Stimulated activated CD8-positive, alpha-beta memory T cell treated with anti-CD3 and anti-CD28 coated beads, Interleukin-4, amount 100 ng/mL, for 24 hours (primary cell): Measurements from ENCODE around the gene TNIK.
"Not testable (repeated sequence)": the region's sequence is repeated elsewhere in the genome, so short reads cannot be mapped to it uniquely, and the experiment has no call there.

ENCODE experiments used
- DNase-seq: peaks from one replicate; pipeline ENCODE4 v3.0.0-alpha.2; 2020; ENCODE audit warnings: low read depth

TNIK gene

DNA sequence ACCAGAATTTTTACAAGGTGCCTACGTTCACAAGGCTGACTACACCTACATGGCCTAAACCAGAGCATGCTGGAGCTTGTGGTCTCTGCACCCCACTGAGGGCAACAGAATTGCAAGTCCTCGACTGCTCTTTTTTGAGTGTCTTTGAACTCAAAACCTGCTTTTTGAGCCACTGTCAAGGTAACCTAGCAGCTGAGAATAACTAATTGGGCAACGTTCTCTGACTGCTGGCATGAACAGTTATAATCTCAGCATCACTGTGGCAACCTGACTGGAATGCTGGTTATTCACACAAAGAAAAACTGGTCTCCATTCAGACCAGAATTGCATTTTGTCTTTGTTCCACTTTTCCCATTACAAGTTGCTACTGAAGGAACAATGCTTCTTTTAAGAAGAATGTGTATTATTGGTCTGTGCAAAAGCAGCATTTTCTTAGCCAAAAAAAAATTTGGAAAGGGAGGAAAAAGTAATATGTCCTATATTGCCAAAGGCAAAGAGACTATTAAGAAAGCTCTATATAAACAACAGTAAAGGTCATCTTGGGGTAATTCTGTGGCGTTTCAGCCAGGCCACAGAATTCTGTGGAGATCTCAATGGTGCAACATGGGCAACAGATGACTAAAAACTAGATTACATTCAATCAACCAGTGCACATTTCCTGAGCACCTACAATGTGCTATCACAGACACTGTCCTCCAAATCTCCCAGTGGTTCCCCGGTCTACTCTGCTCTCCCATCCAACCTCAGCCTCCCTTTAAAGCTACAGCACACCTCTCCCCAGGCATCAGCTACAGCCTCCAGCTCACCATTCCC is 76.8 kb downstream of the TNIK start:
- DNase-seq: no peak

DNA sequence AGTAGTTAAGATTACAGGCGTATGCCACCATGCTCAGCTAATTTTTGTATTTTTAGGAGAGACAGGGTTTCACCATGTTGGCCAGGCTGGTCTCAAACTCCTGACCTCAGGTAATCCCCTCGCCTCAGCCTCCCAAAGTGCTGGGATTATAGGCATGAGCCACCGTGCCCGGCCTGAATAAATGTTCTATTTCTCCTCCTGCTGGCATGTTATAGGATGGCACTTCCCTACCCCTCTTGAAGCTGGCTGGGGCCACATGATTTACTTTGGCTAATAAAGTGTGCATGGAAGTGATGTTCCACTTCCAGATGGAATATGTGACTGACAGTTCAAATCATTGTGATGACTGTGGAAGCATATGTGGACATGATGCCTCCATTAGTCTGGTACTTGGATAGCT is 77.9 kb downstream of the TNIK start:
- not testable (repeated sequence) for DNase-seq

DNA sequence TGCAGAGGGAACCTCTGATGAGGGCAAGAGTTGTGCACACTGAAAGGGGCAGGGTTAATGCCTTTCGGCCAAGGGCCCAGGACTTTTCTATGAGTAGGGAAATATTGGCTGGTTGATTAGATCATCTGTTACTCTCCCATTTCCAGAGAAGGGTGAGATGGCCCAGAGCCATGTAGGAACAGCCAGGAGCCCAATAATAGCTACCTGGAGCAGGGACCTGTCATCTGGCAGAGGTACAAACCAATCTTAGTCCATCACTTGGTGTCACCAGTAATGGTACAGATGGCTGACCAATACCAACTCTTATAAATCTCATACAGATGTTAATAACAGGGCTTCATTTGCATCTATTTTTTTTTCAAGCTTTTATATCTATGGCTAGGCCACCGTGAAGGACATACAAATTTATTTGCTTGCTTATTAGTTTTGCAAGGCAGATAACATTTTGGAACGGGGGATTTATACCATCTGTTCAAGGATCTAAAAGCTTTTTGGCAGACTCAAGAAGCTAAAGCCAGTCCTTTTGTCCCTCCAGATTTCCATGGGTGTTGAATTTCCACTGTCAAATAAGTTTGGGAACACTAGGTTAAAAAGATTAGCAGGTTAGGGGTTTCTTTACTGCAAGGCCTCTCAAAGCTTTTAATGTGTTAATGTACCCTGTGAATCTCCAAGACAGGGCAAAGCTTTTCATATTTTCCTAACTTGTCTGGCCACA is 79.3 kb downstream of the TNIK start:
- no peak for DNase-seq

DNA sequence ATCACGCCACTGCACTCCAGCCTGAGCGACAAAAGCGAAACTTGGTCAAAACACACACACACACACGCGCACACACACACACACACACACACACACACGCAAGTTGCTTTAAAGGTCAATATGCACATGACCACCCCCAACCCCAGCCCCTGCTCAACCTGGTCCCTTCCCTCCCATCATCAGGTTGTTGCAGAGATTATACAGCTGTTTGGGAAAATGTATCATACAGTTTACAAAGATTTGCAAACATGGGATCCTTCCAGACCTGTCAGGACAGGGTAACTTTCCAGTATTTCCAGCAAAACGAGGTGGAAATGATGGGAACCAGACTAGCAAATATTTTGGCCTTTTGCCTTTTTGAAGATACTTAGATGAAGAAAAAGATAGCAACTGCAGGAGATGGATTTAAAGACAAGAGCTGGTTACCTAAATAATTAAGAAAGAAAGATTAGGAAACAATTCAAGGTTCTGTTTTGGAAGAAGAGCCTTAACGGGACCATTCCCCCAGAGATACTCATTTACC is 80.2 kb downstream of the TNIK start:
- DNase-seq: no peak

GRCh38 chr3:171379281-171379680 is 80.9 kb downstream of the TNIK start:
- no peak for DNase-seq

DNA sequence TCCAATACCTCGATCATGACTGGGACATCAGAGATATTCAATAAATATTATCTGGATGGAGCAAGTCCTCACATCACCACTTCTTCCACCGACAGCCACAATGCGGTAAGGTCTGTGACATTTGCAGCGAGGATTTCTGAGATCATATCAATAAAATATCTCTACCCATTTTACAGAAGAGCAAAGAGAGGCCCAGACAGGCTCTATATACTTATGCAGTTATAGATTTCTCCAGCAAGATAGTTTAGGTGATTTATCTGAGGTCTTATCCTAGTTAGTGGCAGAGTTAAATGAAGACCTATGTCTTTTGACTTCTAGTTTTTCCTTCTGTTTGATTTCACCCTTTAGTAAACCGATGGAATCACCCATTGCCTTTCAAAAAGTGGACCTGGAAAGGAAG is 81.6 kb downstream of the TNIK start:
- DNase-seq: no peak

DNA sequence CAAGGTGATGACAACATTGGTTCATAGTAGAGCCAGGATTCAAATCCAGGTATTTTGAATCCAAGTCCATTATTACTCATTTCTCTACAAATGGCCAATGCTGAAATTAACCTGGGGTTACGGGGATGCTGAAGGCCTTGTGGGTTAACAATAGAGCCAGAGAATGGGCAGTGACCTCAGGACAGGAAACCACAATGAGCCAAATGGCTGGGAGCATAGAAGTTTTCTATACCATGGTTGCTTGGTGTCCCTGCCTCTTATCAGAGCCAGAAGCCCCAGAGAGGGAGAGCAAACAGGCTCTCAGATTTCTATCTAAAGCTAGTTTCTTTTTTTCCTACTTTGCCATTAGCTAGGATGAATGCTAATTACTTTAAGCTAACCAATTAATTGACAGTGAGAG is 82.3 kb downstream of the TNIK start:
- no peak for DNase-seq

DNA sequence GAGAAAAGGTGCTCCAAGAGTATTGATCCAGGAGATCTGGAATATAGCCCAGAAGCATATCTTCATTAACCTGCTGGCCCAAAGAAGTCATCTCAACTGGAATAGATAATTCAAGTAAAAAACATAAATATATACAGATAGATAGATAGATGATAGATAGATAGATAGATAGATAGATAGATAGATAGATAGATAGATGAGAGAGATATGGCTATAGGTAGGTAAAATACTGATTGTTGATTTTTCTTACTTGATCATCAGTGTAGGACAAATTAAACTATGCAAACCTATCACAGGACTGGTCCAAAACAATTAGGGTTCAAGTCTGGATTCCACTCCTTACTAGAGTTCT is 83.6 kb downstream of the TNIK start:
- no peak for DNase-seq

GRCh38 chr3:171375666-171376595 is 84.3 kb downstream of the TNIK start:
- DNase-seq: no peak

- no peak for DNase-seq
Measured at GRCh38 chr3:171374661-171375285, 85.4 kb downstream of the TNIK start.

- no peak for DNase-seq
Measured at GRCh38 chr3:171374260-171374659, 85.9 kb downstream of the TNIK start.

DNA sequence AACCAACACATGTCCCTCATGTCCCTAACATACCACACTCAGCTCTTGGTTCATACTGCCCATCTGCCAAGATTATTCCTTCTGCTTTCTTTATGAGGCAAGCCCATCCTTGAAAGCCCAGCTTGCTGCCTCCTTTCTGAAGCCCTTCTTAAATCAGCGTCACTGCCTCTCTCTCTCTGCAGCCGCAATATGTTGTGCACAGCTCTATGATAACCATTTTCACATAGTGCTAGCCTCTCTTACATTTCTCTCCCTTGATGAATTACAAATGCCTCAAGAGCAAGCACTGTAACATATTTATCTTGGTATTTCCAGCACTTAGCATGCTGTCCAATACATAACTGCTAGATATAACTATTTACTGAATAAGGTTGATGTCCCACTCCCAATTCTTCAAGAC is 86.5 kb downstream of the TNIK start:
- DNase-seq: no peak

GRCh38 chr3:171372694-171373093 is 87.5 kb downstream of the TNIK start:
- no peak for DNase-seq

DNA sequence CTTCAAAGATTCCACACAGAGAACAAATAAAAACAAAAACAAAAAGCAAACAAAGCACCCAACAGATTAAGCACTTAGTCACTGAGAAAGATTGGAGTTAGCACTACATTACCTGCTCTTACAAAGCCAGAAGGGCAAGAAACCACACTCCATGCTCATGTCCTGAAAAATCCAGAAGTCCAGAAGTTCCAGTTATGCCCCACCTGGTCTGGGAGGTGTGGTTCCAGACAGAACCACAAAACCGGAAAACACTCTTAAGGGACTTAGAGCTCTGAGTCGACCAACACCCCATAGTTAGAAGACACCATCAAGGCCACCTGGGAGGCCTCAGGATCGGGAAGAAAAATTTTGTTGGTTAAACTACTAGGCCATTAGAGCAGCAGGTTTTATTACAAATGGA is 88.9 kb downstream of the TNIK start:
- DNase-seq: no peak

- DNase-seq: no peak
Measured at GRCh38 chr3:171369156-171369555, 91.0 kb downstream of the TNIK start.

DNA sequence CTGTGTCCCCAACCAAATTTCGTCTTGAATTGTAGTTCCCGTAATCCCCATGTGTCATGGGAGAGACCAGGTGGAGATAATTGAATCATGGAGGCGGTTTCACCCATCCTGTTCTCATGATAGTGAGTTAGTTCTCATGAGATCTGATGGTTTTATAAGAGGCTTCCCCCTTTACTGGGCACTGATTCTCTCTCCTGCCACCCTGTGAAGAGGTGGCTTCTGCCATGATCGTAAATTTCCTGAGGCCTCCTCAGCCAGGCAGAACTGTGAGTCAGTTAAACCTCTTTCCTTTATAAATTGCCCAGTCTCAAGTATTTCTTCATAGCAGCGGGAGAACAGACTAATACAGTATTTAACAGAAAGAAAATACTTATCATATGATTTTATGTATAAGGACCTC is 93.5 kb downstream of the TNIK start:
- not testable (repeated sequence) for DNase-seq

DNA sequence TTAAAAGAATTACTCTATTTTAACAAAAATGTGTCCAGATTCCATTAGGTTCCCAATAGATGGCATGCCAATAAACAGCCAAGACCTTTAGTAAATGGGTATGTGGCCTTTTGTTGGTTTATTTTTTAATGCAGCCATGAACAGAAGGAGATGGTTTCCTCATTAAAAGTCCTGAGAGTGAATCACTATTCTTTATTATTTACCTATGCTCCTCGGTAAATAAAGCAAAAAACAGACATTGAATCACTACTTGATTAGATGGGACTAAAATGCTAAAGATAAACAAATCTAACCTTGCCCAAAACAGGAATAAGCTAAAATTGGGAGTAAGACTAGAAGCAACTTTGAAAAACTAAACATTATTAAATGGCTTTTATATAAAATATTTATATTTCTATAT is 94.2 kb downstream of the TNIK start:
- no peak for DNase-seq

DNA sequence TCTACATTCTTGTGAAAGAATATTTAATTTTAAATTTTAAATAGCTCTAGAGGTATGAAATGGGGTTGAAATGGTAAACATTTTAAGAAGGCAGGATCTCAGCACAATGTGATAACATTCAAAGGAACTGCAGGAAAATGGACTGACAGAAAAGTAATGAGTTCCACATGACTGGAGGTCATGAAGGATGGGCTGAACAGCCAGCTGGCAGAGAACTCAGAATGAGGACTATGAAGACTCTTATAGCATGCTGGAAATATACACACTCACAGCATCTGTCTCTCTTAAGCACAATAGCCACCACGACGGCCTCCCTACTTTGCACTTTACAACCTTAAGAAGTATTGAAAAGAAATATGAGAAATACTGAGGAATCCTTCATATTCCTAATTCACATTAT is 94.7 kb downstream of the TNIK start:
- no peak for DNase-seq

DNA sequence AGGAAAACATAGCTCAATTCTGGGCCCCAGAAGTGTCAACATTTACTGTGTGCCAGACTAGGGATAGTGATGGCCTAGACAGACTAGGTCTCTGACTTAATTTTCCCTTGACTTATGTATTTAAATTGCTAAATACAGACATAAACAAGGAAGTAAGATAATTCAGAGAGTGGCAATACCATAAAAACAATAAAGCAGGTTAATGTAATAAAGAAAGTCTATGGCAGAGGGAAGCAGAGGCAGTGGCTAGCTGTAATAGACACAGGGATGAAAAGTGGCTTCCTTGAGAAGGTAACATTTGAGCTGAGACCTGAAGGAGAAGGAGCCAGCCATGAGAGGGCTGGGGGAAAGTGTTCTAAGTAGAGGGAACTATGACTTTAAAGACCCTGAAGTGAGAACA is 95.7 kb downstream of the TNIK start:
- DNase-seq: no peak

DNA sequence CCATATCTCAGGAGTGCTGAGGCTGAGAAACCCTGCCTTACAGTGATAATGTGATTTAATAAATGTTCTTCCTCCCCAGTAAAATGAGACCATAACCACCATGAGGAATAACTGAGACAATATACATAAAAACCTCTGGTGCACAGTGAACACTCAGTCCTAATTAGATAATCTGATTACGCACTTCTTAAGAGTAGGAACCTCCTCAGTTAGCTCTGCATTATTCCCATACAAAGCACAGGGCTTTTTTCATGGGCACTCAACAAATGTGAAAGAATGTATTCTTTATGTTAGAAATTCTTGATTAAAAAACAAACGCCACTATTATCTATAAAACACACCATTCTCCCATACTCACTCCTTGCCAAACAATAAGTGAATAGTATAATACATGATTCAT is 97.0 kb downstream of the TNIK start:
- DNase-seq: no peak

DNA sequence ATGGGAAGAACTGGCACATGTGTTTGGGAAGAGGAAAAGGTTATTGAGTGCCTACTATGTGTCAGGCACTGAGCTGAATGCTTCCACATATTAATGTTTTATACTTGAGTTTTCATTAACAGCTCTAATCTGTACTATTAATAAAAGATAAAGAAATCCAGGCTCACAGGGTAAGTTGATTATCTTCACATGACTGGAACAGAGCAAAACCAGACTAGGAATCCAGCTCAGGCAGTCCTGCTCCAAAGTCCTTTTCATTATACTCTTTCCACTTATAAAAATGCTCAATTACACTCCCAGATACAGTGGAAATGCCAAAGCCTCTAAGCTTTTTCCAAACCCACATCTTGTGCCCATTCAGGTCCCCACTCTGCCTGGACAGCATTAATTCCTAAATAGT is 97.6 kb downstream of the TNIK start:
- no peak for DNase-seq

- no peak for DNase-seq
Measured at GRCh38 chr3:171358881-171359198, 101.4 kb downstream of the TNIK start.
